GM18861 (cell line): ENCODE results near the gene ACOT12.

ENCODE experiments used
- ATAC-seq: cut with Tn5 transposase; IDR thresholded peaks from one replicate; pipeline ENCODE4 v1.9.1; 2021; ENCODE audit not compliant: unreplicated experiment

The ACOT12 gene

GRCh38 chr5:81400375-81400774 lies 6.4 kb upstream of the ACOT12 start:
- no peak for ATAC-seq

GRCh38 chr5:81398741-81399140 lies 4.8 kb upstream of the ACOT12 start:
- ATAC-seq = no peak

GRCh38 chr5:81397176-81397575 lies 3.2 kb upstream of the ACOT12 start:
- no peak for ATAC-seq

GRCh38 chr5:81395262-81395661 lies 1.3 kb upstream of the ACOT12 start:
- ATAC-seq = no peak

GRCh38 chr5:81393430-81393782 lies 528 bp downstream of the ACOT12 start:
- no peak for ATAC-seq

GRCh38 chr5:81389025-81389424 lies 4.9 kb downstream of the ACOT12 start:
- no peak for ATAC-seq

- ATAC-seq = no peak
Observed at GRCh38 chr5:81388169-81388568, 5.8 kb downstream of the ACOT12 start.

- no peak for ATAC-seq
Observed at GRCh38 chr5:81383867-81384266, 10.1 kb downstream of the ACOT12 start.

- ATAC-seq = no peak
Observed at GRCh38 chr5:81371354-81371876, 22.5 kb downstream of the ACOT12 start.

- no peak for ATAC-seq
Observed at GRCh38 chr5:81370912-81371311, 23.0 kb downstream of the ACOT12 start.

GRCh38 chr5:81365541-81365940 lies 28.4 kb downstream of the ACOT12 start:
- no peak for ATAC-seq

- no peak for ATAC-seq
Observed at GRCh38 chr5:81363093-81363871, 30.7 kb downstream of the ACOT12 start.

- no peak for ATAC-seq
Observed at GRCh38 chr5:81361600-81361999, 32.3 kb downstream of the ACOT12 start.

- no peak for ATAC-seq
Observed at GRCh38 chr5:81360640-81361039, 33.3 kb downstream of the ACOT12 start.

- no peak for ATAC-seq
Observed at GRCh38 chr5:81359881-81360280, 34.1 kb downstream of the ACOT12 start.

- no peak for ATAC-seq
Observed at GRCh38 chr5:81359108-81359507, 34.8 kb downstream of the ACOT12 start.

- ATAC-seq = no peak
Observed at GRCh38 chr5:81355291-81356251, 38.4 kb downstream of the ACOT12 start.

- no peak for ATAC-seq
Observed at GRCh38 chr5:81354093-81354492, 39.8 kb downstream of the ACOT12 start.

- ATAC-seq = no peak
Observed at GRCh38 chr5:81353189-81353588, 40.7 kb downstream of the ACOT12 start.

GRCh38 chr5:81350507-81350906 lies 43.4 kb downstream of the ACOT12 start:
- ATAC-seq = no peak

- ATAC-seq = no peak
Observed at GRCh38 chr5:81349161-81349560, 44.8 kb downstream of the ACOT12 start.
